ENCODE data around the gene ADAM33. TPM values are rescaled to one million over a fixed set of nuclear protein-coding genes. Genes with fewer than 3 reads are reported as not detected.

ADAM33 gene
- total and polyA plus RNA-seq, 2 donors (not counting 1 experiment from before 2014, with no cell fraction given) = not detected

- DNase-seq (no peak), ATAC-seq (ENCODE audit: low read depth) (no peak)
- Mint-ChIP-seq H3K4me3 (no peak overlapping the region), H3K27ac (no peak overlapping the region), H3K9me3 (ENCODE audit: insufficient read depth) (no peaks in the 10 kb centered on the region), H3K4me1 (no peaks in the 10 kb centered on the region), H3K27me3 (no peaks in the 10 kb centered on the region)
- ChIA-PET CTCF (interaction anchor here (1.0 kb wide), 1 partner anchor 18 kb away, joined by 3 read pairs; no protein-coding TSS in a partner anchor), POLR2A (no interaction called here)
- Histone ChIP-seq H3K4me2 (replicated peaks; ENCODE audit: low read depth, low read length, poor library complexity, severe bottlenecking) (no peak overlapping the region), H3K9me3 (ENCODE audit: control extremely low read depth in 1 of 3, control insufficient read depth in 2 of 3, insufficient read depth in 1 of 3, low read length in 2 of 3) (peaks cover 0 to 18% (median 0%) of the 10 kb centered on the region in 3 donors), H3K79me2 (ENCODE audit: control insufficient read depth, insufficient read depth, low read length) (no peaks in the 10 kb centered on the region), H3K9ac (ENCODE audit: low read length) (no peak overlapping the region), H3K27me3 (replicated peaks in 1 of 4; ENCODE audit: control extremely low read depth in 1 of 4, control insufficient read depth in 3 of 4, insufficient read depth in 4 of 4, low read length in 3 of 4) (no peaks in the 10 kb centered on the region), H3K27ac (ENCODE audit: low read length in 2 of 2) (no peak overlapping the region), H3K4me3 (ENCODE audit: control extremely low read depth in 1 of 5, extremely low read depth in 1 of 5, insufficient read depth in 1 of 5, low read depth in 2 of 5, low read length in 4 of 5) (no peak overlapping the region), H2AFZ (ENCODE audit: insufficient read depth, low read depth, low read length, poor library complexity, severe bottlenecking) (no peak overlapping the region), H4K20me1 (ENCODE audit: control insufficient read depth, insufficient read depth, low read length, poor library complexity, severe bottlenecking) (no peaks in the 10 kb centered on the region), H3K36me3 (replicated peaks in 1 of 2; ENCODE audit: control extremely low read depth in 1 of 2, control insufficient read depth in 1 of 2, extremely low read depth in 1 of 2, insufficient read depth in 2 of 2, low read length in 1 of 2) (no peaks in the 10 kb centered on the region), H3K4me1 (ENCODE audit: control insufficient read depth in 2 of 2, insufficient read depth in 2 of 2, low read length in 2 of 2) (no peaks in the 10 kb centered on the region)
- intact Hi-C loops (cut with micrococcal nuclease) = no loop called here
- TF ChIP-seq EZH2 (IDR thresholded peaks at IDR 0.05; ENCODE audit: borderline replicate concordance, insufficient read depth, low read depth, low read length, poor library complexity, severe bottlenecking) = no peak
- TF ChIP-seq, protein P1, sequence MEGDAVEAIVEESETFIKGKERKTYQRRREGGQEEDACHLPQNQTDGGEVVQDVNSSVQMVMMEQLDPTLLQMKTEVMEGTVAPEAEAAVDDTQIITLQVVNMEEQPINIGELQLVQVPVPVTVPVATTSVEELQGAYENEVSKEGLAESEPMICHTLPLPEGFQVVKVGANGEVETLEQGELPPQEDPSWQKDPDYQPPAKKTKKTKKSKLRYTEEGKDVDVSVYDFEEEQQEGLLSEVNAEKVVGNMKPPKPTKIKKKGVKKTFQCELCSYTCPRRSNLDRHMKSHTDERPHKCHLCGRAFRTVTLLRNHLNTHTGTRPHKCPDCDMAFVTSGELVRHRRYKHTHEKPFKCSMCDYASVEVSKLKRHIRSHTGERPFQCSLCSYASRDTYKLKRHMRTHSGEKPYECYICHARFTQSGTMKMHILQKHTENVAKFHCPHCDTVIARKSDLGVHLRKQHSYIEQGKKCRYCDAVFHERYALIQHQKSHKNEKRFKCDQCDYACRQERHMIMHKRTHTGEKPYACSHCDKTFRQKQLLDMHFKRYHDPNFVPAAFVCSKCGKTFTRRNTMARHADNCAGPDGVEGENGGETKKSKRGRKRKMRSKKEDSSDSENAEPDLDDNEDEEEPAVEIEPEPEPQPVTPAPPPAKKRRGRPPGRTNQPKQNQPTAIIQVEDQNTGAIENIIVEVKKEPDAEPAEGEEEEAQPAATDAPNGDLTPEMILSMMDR (IDR thresholded peaks at IDR 0.05) = no peak
- 92% methylated on average over 23 of the region's 23 CpGs for WGBS (ENCODE audit: insufficient coverage)
Observed at GRCh38 chr20:3692706-3693294, 11.0 kb upstream of the ADAM33 start.

DNA sequence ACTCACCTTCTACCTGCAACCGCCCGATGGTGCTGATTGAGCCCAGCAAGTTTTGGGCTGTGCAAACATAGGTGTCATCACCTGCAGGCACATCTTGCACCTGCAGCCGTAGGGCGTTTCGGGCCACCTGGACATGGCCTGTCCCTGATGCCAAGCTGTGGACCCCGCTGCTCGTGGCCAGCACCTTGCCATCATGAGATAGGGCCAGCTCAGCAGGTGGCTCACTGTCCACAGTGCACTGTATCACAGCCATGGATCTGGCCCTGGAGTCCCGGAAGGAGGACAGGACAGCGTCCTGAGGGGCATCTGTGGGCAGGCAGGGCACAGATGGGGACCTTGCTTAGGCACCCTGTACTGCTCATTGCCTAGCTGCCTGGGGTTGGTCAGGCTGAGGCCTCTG, 10.1 kb upstream of the ADAM33 start:
- H3K36me3 ChIP-seq (replicated peaks in 1 of 2; ENCODE audit: control extremely low read depth in 1 of 2, control insufficient read depth in 1 of 2, extremely low read depth in 1 of 2, insufficient read depth in 2 of 2, low read length in 1 of 2) = no peaks in the 10 kb centered on the region
- no peaks in the 10 kb centered on the region for H3K79me2 ChIP-seq (ENCODE audit: control insufficient read depth, insufficient read depth, low read length)
- H3K4me3 ChIP-seq (ENCODE audit: control extremely low read depth in 1 of 5, extremely low read depth in 1 of 5, insufficient read depth in 1 of 5, low read depth in 2 of 5, low read length in 4 of 5) = no peak overlapping the region
- intact Hi-C loops (cut with micrococcal nuclease) = no loop called here
- POLR2A ChIA-PET = no interaction called here
- WGBS (ENCODE audit: insufficient coverage) = 80% methylated on average over 9 of the region's 9 CpGs
- no peak overlapping the region for H3K9ac ChIP-seq (ENCODE audit: low read length)
- Mint-ChIP-seq H3K4me1 (no peaks in the 10 kb centered on the region), H3K9me3 (ENCODE audit: insufficient read depth) (no peaks in the 10 kb centered on the region), H3K27me3 (peaks cover 3% of the 10 kb centered on the region), H3K4me3 (no peak overlapping the region), H3K27ac (no peak overlapping the region)
- no peak overlapping the region for H3K27ac ChIP-seq (ENCODE audit: low read length in 2 of 2)
- H3K4me1 ChIP-seq (ENCODE audit: control insufficient read depth in 2 of 2, insufficient read depth in 2 of 2, low read length in 2 of 2) = no peaks in the 10 kb centered on the region
- no peaks in the 10 kb centered on the region for H4K20me1 ChIP-seq (ENCODE audit: control insufficient read depth, insufficient read depth, low read length, poor library complexity, severe bottlenecking)
- TF ChIP-seq EZH2 (IDR thresholded peaks at IDR 0.05; ENCODE audit: borderline replicate concordance, insufficient read depth, low read depth, low read length, poor library complexity, severe bottlenecking) = no peak
- no peaks in the 10 kb centered on the region for H3K27me3 ChIP-seq (replicated peaks in 1 of 4; ENCODE audit: control extremely low read depth in 1 of 4, control insufficient read depth in 3 of 4, insufficient read depth in 4 of 4, low read length in 3 of 4)
- H3K9me3 ChIP-seq (ENCODE audit: control extremely low read depth in 1 of 3, control insufficient read depth in 2 of 3, insufficient read depth in 1 of 3, low read length in 2 of 3) = peaks cover 0 to 14% (median 0%) of the 10 kb centered on the region in 3 donors
- ATAC-seq (ENCODE audit: low read depth) = no peak
- H2AFZ ChIP-seq (ENCODE audit: insufficient read depth, low read depth, low read length, poor library complexity, severe bottlenecking) = no peak overlapping the region
- CTCF ChIA-PET = no interaction called here
- no peak for DNase-seq
- no peak overlapping the region for H3K4me2 ChIP-seq (replicated peaks; ENCODE audit: low read depth, low read length, poor library complexity, severe bottlenecking)

All from B cell (primary cell).